Keratinocyte (primary cell): Measurements from ENCODE around the gene LRCH3. TPM values are rescaled to one million over a fixed set of nuclear protein-coding genes. Genes with fewer than 3 reads are reported as not detected.

Experiments
- DNase-seq: peaks from one replicate; pipeline ENCODE4 v3.0.0-alpha.2; 2011; ENCODE audit warnings: low read depth, missing footprints, low spot score
- FAIRE-seq: peaks from 2 replicates; lab custom pipeline; 2011; peaks lifted over from hg19 to GRCh38; lab: Jason Lieb, UNC
- H2AFZ ChIP-seq: 2 replicates; pipeline ENCODE4 v1.6.0; 2012; ENCODE audit warnings: low read length, control low read depth, inconsistent platforms; ENCODE audit not compliant: control insufficient read depth
- H3K27ac ChIP-seq: 2 replicates; pipeline ENCODE4 v1.5.1; 2011; ENCODE audit warnings: low read length; ENCODE audit not compliant: control insufficient read depth, insufficient read depth
- H3K27me3 ChIP-seq: 3 replicates; pipeline ENCODE4 v1.6.0; 2011; ENCODE audit warnings: low read length; ENCODE audit not compliant: control insufficient read depth, insufficient read depth; ENCODE audit errors: extremely low read depth
- H3K36me3 ChIP-seq, 2 experiments: 2 replicates in 1 of 2; 3 replicates in 1 of 2; pipeline ENCODE4 v1.5.1; 2011; ENCODE audit warnings: low read length in 2 of 2, mild to moderate bottlenecking in 1 of 2; ENCODE audit not compliant: control insufficient read depth in 2 of 2, insufficient read depth in 2 of 2; ENCODE audit errors: extremely low read depth in 1 of 2
- H3K4me1 ChIP-seq: 3 replicates; pipeline ENCODE4 v1.5.1; 2011; ENCODE audit warnings: low read length; ENCODE audit not compliant: control insufficient read depth, insufficient read depth; ENCODE audit errors: extremely low read depth
- H3K4me2 ChIP-seq: 3 replicates; pipeline ENCODE4 v1.6.0; 2011; ENCODE audit warnings: low read depth, low read length; ENCODE audit not compliant: control insufficient read depth, insufficient read depth; ENCODE audit errors: extremely low read depth
- H3K4me3 ChIP-seq, 3 experiments: fragments of 200-600 bp in 1 of 3; sonication (generic) in 1 of 3; 2 replicates in 2 of 3; 3 replicates in 1 of 3; pipeline ENCODE4 v1.5.1; 2011 to 2016; ENCODE audit warnings: low read length in 3 of 3, mild to moderate bottlenecking in 3 of 3, control low read depth in 2 of 3, inconsistent platforms in 1 of 3, low read depth in 1 of 3, mixed read lengths in 1 of 3, mixed run types in 1 of 3, moderate library complexity in 1 of 3; ENCODE audit not compliant: control insufficient read depth in 2 of 3, insufficient read depth in 2 of 3; ENCODE audit errors: extremely low read depth in 1 of 3
- H3K79me2 ChIP-seq: 2 replicates; pipeline ENCODE4 v1.6.0; 2012; ENCODE audit warnings: low read length; ENCODE audit not compliant: control insufficient read depth, insufficient read depth
- H3K9ac ChIP-seq: 3 replicates; pipeline ENCODE4 v1.6.0; 2011; ENCODE audit warnings: low read length; ENCODE audit not compliant: control insufficient read depth, insufficient read depth; ENCODE audit errors: extremely low read depth
- H3K9me1 ChIP-seq: 3 replicates; pipeline ENCODE4 v1.6.0; 2011; ENCODE audit warnings: low read length; ENCODE audit not compliant: control insufficient read depth, insufficient read depth; ENCODE audit errors: extremely low read depth
- H3K9me3 ChIP-seq: 2 replicates; pipeline ENCODE4 v1.5.1; 2012; ENCODE audit warnings: low read depth, low read length; ENCODE audit not compliant: control insufficient read depth
- H4K20me1 ChIP-seq: 3 replicates; pipeline ENCODE4 v1.6.0; 2011; ENCODE audit warnings: low read length; ENCODE audit not compliant: control insufficient read depth, insufficient read depth; ENCODE audit errors: extremely low read depth
- CTCF ChIP-seq, 3 experiments: IDR thresholded peaks in 1 of 3; conservative IDR thresholded peaks in 1 of 3; optimal IDR thresholded peaks in 1 of 3; 2 replicates in 2 of 3; 3 replicates in 1 of 3; pipeline versions ENCODE3 to v1.5.1; 2011; ENCODE audit warnings: low read length in 3 of 3, mild to moderate bottlenecking in 3 of 3, moderate library complexity in 2 of 3, control low read depth in 1 of 3, inconsistent platforms in 1 of 3; ENCODE audit not compliant: insufficient read depth in 2 of 3; ENCODE audit errors: extremely low read depth in 1 of 3
- EZH2 ChIP-seq: IDR thresholded peaks from one replicate; pipeline ENCODE4 v1.6.1; 2012; ENCODE audit warnings: inconsistent platforms, mild to moderate bottlenecking, low read length, moderate library complexity
- dilution Hi-C: fragments of 300-500 bp; cut with MboI; formaldehyde crosslinking; loops from one replicate; pipeline ENCODE4 v1.7.0; 2020; ENCODE audit warnings: low sequenced_read_pairs; ENCODE audit not compliant: extremely low pct_ligation_motif_present
- polyA plus RNA-seq, 5 experiments: library from polyadenylated mRNA; depleted of rRNA in 3 of 5; stranded (reverse) in 3 of 5; stranded (forward) in 1 of 5; unstranded in 1 of 5; fragments of >200 nt; gene quantifications; 1 replicate in 1 of 5; 2 replicates in 3 of 5; 3 replicates in 1 of 5; pipeline versions ENCODE4 v1.2.1 to v1.2.3, GENCODE V29; 2011 to 2012; ENCODE audit warnings: missing spikeins in 2 of 5, low read depth in 1 of 5, low replicate concordance in 1 of 5

Gene LRCH3
- polyA plus RNA-seq, 1 donor (not counting 4 experiments of a cell fraction or from before 2014, with no cell fraction given) = 50.2 TPM

DNA sequence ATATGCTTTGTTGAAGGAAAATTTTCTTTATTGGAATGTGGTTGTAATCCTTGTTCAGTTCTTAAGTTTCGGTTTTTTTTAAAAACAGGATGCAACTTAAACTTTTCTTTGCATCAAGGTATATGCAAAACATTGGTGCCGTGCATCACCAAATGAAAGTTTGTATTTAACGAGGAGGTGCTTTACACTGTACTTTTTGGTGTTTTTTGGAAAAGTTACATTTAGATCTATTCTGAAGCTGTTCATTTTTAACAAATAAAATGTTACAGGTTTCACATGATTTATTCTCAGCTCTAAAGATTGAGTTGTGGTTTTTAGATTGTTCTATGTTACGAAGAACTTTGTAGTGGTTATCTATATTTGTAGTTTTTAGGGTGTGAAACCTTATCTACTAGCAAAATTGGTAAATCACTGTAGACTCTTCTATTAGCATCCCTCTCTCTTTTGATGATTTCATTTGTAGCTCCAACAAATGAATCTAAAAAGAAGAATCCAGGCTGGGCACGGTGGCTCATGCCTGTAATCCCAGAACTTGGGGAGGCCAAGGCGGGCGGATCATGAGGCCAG, 7.0 kb upstream of the LRCH3 start:
- Histone ChIP-seq H3K79me2 (no peaks in the 10 kb centered on the region), H3K4me1 (no peaks in the 10 kb centered on the region), H3K36me3 (peaks cover 9 to 15% of the 10 kb centered on the region in 2 experiments), H3K9ac (no peak overlapping the region), H3K4me2 (no peak overlapping the region), H3K9me1 (peaks cover 2% of the 10 kb centered on the region), H3K9me3 (no peaks in the 10 kb centered on the region), H2AFZ (no peak overlapping the region), H3K27me3 (no peaks in the 10 kb centered on the region), H3K27ac (no peak overlapping the region), H4K20me1 (no peaks in the 10 kb centered on the region), H3K4me3 (no peak overlapping the region)
- DNase-seq (no peak), FAIRE-seq (no peak)
- TF ChIP-seq EZH2 (no peak), CTCF (optimal IDR thresholded peaks at IDR 0.05 in 1 of 3, IDR thresholded peaks at IDR 0.05 in 1 of 3, conservative IDR thresholded peaks at IDR 0.05 in 1 of 3; ENCODE audit: extremely low read depth in 1 of 3, insufficient read depth in 2 of 3, low read length in 3 of 3) (no peak)
- dilution Hi-C loops = no loop called here

DNA sequence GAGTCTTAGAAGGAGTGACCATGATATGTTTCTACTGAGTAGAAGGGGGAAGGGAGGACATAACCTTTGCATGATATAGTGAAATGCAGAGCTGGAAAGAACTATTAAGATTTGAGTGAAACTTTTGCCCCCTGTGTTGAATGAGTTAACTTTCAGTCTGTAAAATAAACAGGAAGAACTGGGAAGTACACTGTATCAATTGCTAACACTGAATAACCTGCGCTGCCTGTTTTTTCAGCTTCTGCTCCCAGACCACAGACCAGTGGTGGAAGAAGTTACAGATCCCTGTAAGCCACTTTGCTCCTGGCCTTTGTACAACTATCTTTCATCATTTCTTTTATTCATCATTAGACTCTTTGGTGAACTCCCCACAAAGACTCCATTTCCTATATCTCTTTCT, 3.6 kb upstream of the LRCH3 start:
- Histone ChIP-seq H3K4me3 (no peak overlapping the region), H3K9me3 (no peaks in the 10 kb centered on the region), H3K9ac (no peak overlapping the region), H3K79me2 (peaks cover 10% of the 10 kb centered on the region), H3K27ac (no peak overlapping the region), H2AFZ (no peak overlapping the region), H3K27me3 (no peaks in the 10 kb centered on the region), H4K20me1 (no peaks in the 10 kb centered on the region), H3K9me1 (peaks cover 2% of the 10 kb centered on the region), H3K4me2 (no peak overlapping the region), H3K4me1 (no peaks in the 10 kb centered on the region), H3K36me3 (peaks cover 4 to 9% of the 10 kb centered on the region in 2 experiments)
- no peak for FAIRE-seq
- dilution Hi-C loops = no loop called here
- no peak for TF ChIP-seq CTCF (optimal IDR thresholded peaks at IDR 0.05 in 1 of 3, IDR thresholded peaks at IDR 0.05 in 1 of 3, conservative IDR thresholded peaks at IDR 0.05 in 1 of 3; ENCODE audit: extremely low read depth in 1 of 3, insufficient read depth in 2 of 3, low read length in 3 of 3)
- no peak for TF ChIP-seq EZH2
- no peak for DNase-seq
